Kidney epithelial cell (primary cell): ENCODE results near the gene CEMIP2. TPM values are rescaled to one million over a fixed set of nuclear protein-coding genes. Genes with fewer than 3 reads are reported as not detected.
"Not testable (repeated sequence)": the region's sequence is repeated elsewhere in the genome, so short reads cannot be mapped to it uniquely, and the experiment has no call there.

Experiments used
- DNase-seq: peaks from one replicate; pipeline ENCODE4 v3.0.0-alpha.2; 2010; ENCODE audit warnings: low read depth
- H3K27me3 ChIP-seq: 2 replicates; pipeline ENCODE4 v1.6.0; 2011; ENCODE audit warnings: low read length; ENCODE audit not compliant: control insufficient read depth, insufficient read depth
- H3K36me3 ChIP-seq: 2 replicates; pipeline ENCODE4 v1.5.1; 2011; ENCODE audit warnings: low read length; ENCODE audit not compliant: control insufficient read depth, insufficient read depth
- H3K4me3 ChIP-seq: 2 replicates; pipeline ENCODE4 v1.5.1; 2011; ENCODE audit warnings: low read depth, mild to moderate bottlenecking, control low read depth, low read length
- CTCF ChIP-seq: IDR thresholded peaks from 2 replicates; pipeline ENCODE4 v1.5.1; 2011; ENCODE audit warnings: mild to moderate bottlenecking, moderate library complexity, low read length, control low read depth, inconsistent platforms; ENCODE audit not compliant: insufficient read depth, poor library complexity, severe bottlenecking
- total RNA-seq: library from RNA; depleted of rRNA; stranded (reverse); fragments of >200 nt; gene quantifications from 2 replicates; pipeline ENCODE4 v1.2.3, GENCODE V29; 2015

Gene CEMIP2
- total RNA-seq, 1 donor from 2014 or later: 41.8 TPM

GRCh38 chr9:71808068-71808467 lies 39.8 kb upstream of the CEMIP2 start:
- TF ChIP-seq CTCF: no peak
- Histone ChIP-seq H3K36me3 (no peaks in the 10 kb centered on the region), H3K27me3 (no peaks in the 10 kb centered on the region), H3K4me3 (no peak overlapping the region)
- DNase-seq: no peak

GRCh38 chr9:71806901-71807307 lies 38.6 kb upstream of the CEMIP2 start:
- Histone ChIP-seq H3K27me3 (no peaks in the 10 kb centered on the region), H3K4me3 (no peak overlapping the region), H3K36me3 (no peaks in the 10 kb centered on the region)
- peak; percentile 88 for TF ChIP-seq CTCF
- peak; percentile 32 for DNase-seq

DNA sequence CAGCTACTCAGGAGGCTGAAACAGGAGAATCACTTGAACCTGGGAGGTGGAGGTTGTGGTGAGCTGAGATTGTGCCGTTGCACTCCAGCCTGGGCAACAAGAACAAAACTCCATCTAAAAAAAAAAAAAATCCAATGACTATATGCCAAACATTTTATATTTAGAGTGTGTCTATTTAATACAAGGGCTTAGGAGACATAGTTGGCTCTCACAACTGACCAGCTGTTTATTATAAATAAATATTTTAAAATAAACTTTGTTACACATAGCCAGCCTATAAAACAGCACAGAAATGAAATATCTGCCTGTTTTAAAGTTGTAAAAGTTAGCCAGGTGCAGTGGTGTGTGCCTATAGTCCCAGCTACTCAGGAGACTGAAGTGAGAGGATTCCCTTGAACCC lies 36.8 kb upstream of the CEMIP2 start:
- H3K4me3 ChIP-seq, H3K27me3 ChIP-seq, H3K36me3 ChIP-seq, DNase-seq: not testable (repeated sequence)

- Histone ChIP-seq H3K27me3 (no peaks in the 10 kb centered on the region), H3K4me3 (no peak overlapping the region), H3K36me3 (no peaks in the 10 kb centered on the region)
- DNase-seq: no peak
- TF ChIP-seq CTCF: no peak
Observed at GRCh38 chr9:71801826-71802225, 33.5 kb upstream of the CEMIP2 start.

- Histone ChIP-seq H3K36me3 (no peaks in the 10 kb centered on the region), H3K4me3 (no peak overlapping the region), H3K27me3 (no peaks in the 10 kb centered on the region)
- no peak for TF ChIP-seq CTCF
- DNase-seq: no peak
Observed at GRCh38 chr9:71797266-71797665, 29.0 kb upstream of the CEMIP2 start.

DNA sequence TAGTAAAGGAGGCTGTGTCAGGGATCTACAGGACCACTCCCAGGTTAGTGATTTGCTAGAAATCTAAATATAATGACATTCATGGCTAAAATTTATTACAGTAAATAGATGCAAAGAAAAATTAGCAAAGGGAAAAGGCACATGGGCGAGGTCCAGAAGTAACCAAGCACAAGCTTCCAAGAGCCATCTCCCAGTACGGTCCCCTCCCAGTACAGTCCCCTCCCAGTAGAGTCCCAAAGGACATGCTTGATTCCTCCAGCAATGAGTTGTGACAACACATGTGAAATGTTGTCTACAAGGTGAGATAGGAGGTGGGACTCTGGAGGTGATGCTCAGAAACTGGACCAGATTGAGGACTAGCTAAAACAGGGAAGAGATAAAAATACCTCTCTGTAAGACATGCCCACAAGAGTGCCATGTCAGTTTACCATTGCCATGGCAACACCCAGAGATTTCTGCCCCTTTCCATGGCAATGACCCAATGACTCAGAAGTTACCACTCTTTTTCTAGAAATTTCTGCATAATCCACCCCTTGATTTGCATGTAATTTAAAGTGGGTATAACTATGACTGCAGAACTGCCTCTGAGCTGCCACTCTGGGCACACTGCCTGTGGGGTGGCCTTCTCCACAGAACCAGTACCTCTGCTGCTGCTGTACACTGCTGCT lies 27.9 kb upstream of the CEMIP2 start:
- Histone ChIP-seq H3K4me3 (no peak overlapping the region), H3K36me3 (no peaks in the 10 kb centered on the region), H3K27me3 (no peaks in the 10 kb centered on the region)
- TF ChIP-seq CTCF: no peak
- no peak for DNase-seq
